HG02623 (cell line): ENCODE measurements around the gene STOML1.
"Not testable (repeated sequence)": the region's sequence is repeated elsewhere in the genome, so short reads cannot be mapped to it uniquely, and the experiment has no call there.

Source experiments
- ATAC-seq: cut with Tn5 transposase; IDR thresholded peaks from one replicate; pipeline ENCODE4 v1.9.1; 2021; ENCODE audit warnings: moderate library complexity; ENCODE audit not compliant: unreplicated experiment

STOML1 gene

GRCh38 chr15:73948396-73948795 lies 43.7 kb downstream of the STOML1 start:
- ATAC-seq = no peak

- no peak for ATAC-seq
Observed at GRCh38 chr15:73947651-73948050, 44.4 kb downstream of the STOML1 start.

- ATAC-seq = no peak
Observed at GRCh38 chr15:73946795-73947370, 45.2 kb downstream of the STOML1 start.

GRCh38 chr15:73946046-73946721 lies 45.9 kb downstream of the STOML1 start:
- no peak for ATAC-seq

- ATAC-seq = no peak
Observed at GRCh38 chr15:73945130-73945508, 47.0 kb downstream of the STOML1 start.

- no peak for ATAC-seq
Observed at GRCh38 chr15:73944161-73945129, 47.6 kb downstream of the STOML1 start.

- no peak for ATAC-seq
Observed at GRCh38 chr15:73942751-73943270, 49.3 kb downstream of the STOML1 start.

- ATAC-seq = no peak
Observed at GRCh38 chr15:73941871-73942635, 50.0 kb downstream of the STOML1 start.

GRCh38 chr15:73941449-73941848 lies 50.6 kb downstream of the STOML1 start:
- ATAC-seq = no peak

- ATAC-seq = no peak
Observed at GRCh38 chr15:73941044-73941443, 51.1 kb downstream of the STOML1 start.

- no peak for ATAC-seq
Observed at GRCh38 chr15:73940061-73940981, 51.8 kb downstream of the STOML1 start.

GRCh38 chr15:73939138-73939537 lies 53.0 kb downstream of the STOML1 start:
- ATAC-seq = no peak

GRCh38 chr15:73938516-73938915 lies 53.6 kb downstream of the STOML1 start:
- ATAC-seq = not testable (repeated sequence)

- no peak for ATAC-seq
Observed at GRCh38 chr15:73937726-73938125, 54.4 kb downstream of the STOML1 start.

GRCh38 chr15:73937296-73937695 lies 54.8 kb downstream of the STOML1 start:
- ATAC-seq = no peak

GRCh38 chr15:73936588-73937290 lies 55.4 kb downstream of the STOML1 start:
- no peak for ATAC-seq

- ATAC-seq = no peak
Observed at GRCh38 chr15:73936181-73936580, 55.9 kb downstream of the STOML1 start.

GRCh38 chr15:73935547-73935946 lies 56.5 kb downstream of the STOML1 start:
- ATAC-seq = no peak

GRCh38 chr15:73934281-73934680 lies 57.8 kb downstream of the STOML1 start:
- no peak for ATAC-seq
